T-helper 17 cell (primary cell): ENCODE measurements around the gene SLC38A2. TPM values are rescaled to one million over a fixed set of nuclear protein-coding genes. Genes with fewer than 3 reads are reported as not detected.

Experiments
- ATAC-seq: fragments of 150-1000 bp; cut with Tn5 transposase; 2 replicates; pipeline ENCODE4 v1.10.0; 2021; ENCODE audit warnings: mild to moderate bottlenecking, moderate library complexity
- DNase-seq, 3 donors: peaks; one replicate each; pipeline versions ENCODE4 v3.0.0 to v3.0.0-alpha.2; 2020 to 2021
- H3K9me3 ChIP-seq: one replicate; pipeline ENCODE4 v1.7.0; 2013; ENCODE audit warnings: low read length, mild to moderate bottlenecking; ENCODE audit not compliant: control insufficient read depth, poor library complexity, severe bottlenecking
- H3K27ac Mint-ChIP-seq: one replicate; pipeline ENCODE4 v1.8.0; 2022; ENCODE audit warnings: mild to moderate bottlenecking, moderate library complexity, mixed read lengths
- H3K27me3 Mint-ChIP-seq: one replicate; pipeline ENCODE4 v1.8.0; 2022; ENCODE audit warnings: mixed read lengths
- H3K36me3 Mint-ChIP-seq: one replicate; pipeline ENCODE4 v1.8.0; 2022; ENCODE audit warnings: low read depth, mixed read lengths
- H3K4me1 Mint-ChIP-seq: one replicate; pipeline ENCODE4 v1.8.0; 2022; ENCODE audit warnings: mild to moderate bottlenecking, mixed read lengths
- H3K4me3 Mint-ChIP-seq: one replicate; pipeline ENCODE4 v1.8.0; 2022; ENCODE audit warnings: mild to moderate bottlenecking, moderate library complexity, mixed read lengths
- total RNA-seq, 4 donors: library from RNA in 2 of 4; stranded (reverse) in 2 of 4; gene quantifications; one replicate each; pipeline ENCODE4 v1.2.3 and lab custom pipeline; 2022 to 2026

Gene SLC38A2
- total RNA-seq, 2 donors from 2014 or later = 124 to 173 TPM

GRCh38 chr12:46388427-46389021 is 16.0 kb upstream of the SLC38A2 start:
- H3K4me1 Mint-ChIP-seq = peaks cover 14% of the 10 kb centered on the region
- H3K36me3 Mint-ChIP-seq = no peaks in the 10 kb centered on the region
- H3K27ac Mint-ChIP-seq = no peak overlapping the region
- no peak for ATAC-seq
- H3K9me3 ChIP-seq = no peaks in the 10 kb centered on the region
- no peaks in the 10 kb centered on the region for H3K27me3 Mint-ChIP-seq
- H3K4me3 Mint-ChIP-seq = no peak overlapping the region
- DNase-seq = no peak

- no peaks in the 10 kb centered on the region for H3K27me3 Mint-ChIP-seq
- ATAC-seq (no peak), DNase-seq (no peak)
- no peak overlapping the region for H3K27ac Mint-ChIP-seq
- no peaks in the 10 kb centered on the region for H3K9me3 ChIP-seq
- H3K4me3 Mint-ChIP-seq = no peak overlapping the region
- no peaks in the 10 kb centered on the region for H3K36me3 Mint-ChIP-seq
- H3K4me1 Mint-ChIP-seq = peaks cover 16% of the 10 kb centered on the region
These were observed 15.1 kb upstream of the SLC38A2 start for GRCh38 chr12:46387670-46388069.

- DNase-seq (no peak), ATAC-seq (no peak)
- Mint-ChIP-seq H3K4me1 (peaks cover 16% of the 10 kb centered on the region), H3K27me3 (no peaks in the 10 kb centered on the region), H3K27ac (no peak overlapping the region), H3K4me3 (no peak overlapping the region), H3K36me3 (no peaks in the 10 kb centered on the region)
- no peaks in the 10 kb centered on the region for H3K9me3 ChIP-seq
These were observed 14.5 kb upstream of the SLC38A2 start for GRCh38 chr12:46386877-46387629.

- Mint-ChIP-seq H3K36me3 (no peaks in the 10 kb centered on the region), H3K4me1 (peaks cover 16% of the 10 kb centered on the region), H3K4me3 (no peak overlapping the region), H3K27me3 (no peaks in the 10 kb centered on the region), H3K27ac (no peak overlapping the region)
- H3K9me3 ChIP-seq = no peaks in the 10 kb centered on the region
- no peak for DNase-seq
- no peak for ATAC-seq
These were observed 13.8 kb upstream of the SLC38A2 start for GRCh38 chr12:46386360-46386867.

- H3K9me3 ChIP-seq = no peaks in the 10 kb centered on the region
- no peak for ATAC-seq
- Mint-ChIP-seq H3K36me3 (no peaks in the 10 kb centered on the region), H3K27ac (no peak overlapping the region), H3K4me3 (no peak overlapping the region), H3K27me3 (no peaks in the 10 kb centered on the region), H3K4me1 (peaks cover 14% of the 10 kb centered on the region)
- no peak for DNase-seq
These were observed 12.9 kb upstream of the SLC38A2 start for GRCh38 chr12:46385438-46385837.

- H3K4me1 Mint-ChIP-seq = peaks cover 14% of the 10 kb centered on the region
- DNase-seq (no peak), ATAC-seq (no peak)
- no peaks in the 10 kb centered on the region for H3K36me3 Mint-ChIP-seq
- peak overlapping the region; percentile 91 for H3K4me3 Mint-ChIP-seq
- peak overlapping the region; percentile 93 for H3K27ac Mint-ChIP-seq
- no peaks in the 10 kb centered on the region for H3K27me3 Mint-ChIP-seq
- H3K9me3 ChIP-seq = no peaks in the 10 kb centered on the region
These were observed 12.1 kb upstream of the SLC38A2 start for GRCh38 chr12:46384451-46385309.

GRCh38 chr12:46383654-46384450 is 11.3 kb upstream of the SLC38A2 start:
- no peaks in the 10 kb centered on the region for H3K27me3 Mint-ChIP-seq
- H3K4me3 Mint-ChIP-seq = peak overlapping the region; percentile 91
- H3K9me3 ChIP-seq = no peaks in the 10 kb centered on the region
- peaks cover 14% of the 10 kb centered on the region for H3K4me1 Mint-ChIP-seq
- H3K27ac Mint-ChIP-seq = peak overlapping the region; percentile 93
- ATAC-seq = peak; percentile 75
- DNase-seq = peak; percentile 49 to 67 (median 56)
- H3K36me3 Mint-ChIP-seq = no peaks in the 10 kb centered on the region

GRCh38 chr12:46382964-46383653 is 10.5 kb upstream of the SLC38A2 start:
- H3K9me3 ChIP-seq = no peaks in the 10 kb centered on the region
- H3K27me3 Mint-ChIP-seq = no peaks in the 10 kb centered on the region
- no peaks in the 10 kb centered on the region for H3K36me3 Mint-ChIP-seq
- peak overlapping the region; percentile 91 for H3K4me3 Mint-ChIP-seq
- DNase-seq (peak; percentile 76 to 91 (median 90)), ATAC-seq (peak; percentile 86)
- H3K4me1 Mint-ChIP-seq = peaks cover 14% of the 10 kb centered on the region
- peak overlapping the region; percentile 93 for H3K27ac Mint-ChIP-seq

GRCh38 chr12:46382408-46382963 is 9.9 kb upstream of the SLC38A2 start:
- H3K4me3 Mint-ChIP-seq = peak overlapping the region; percentile 91
- ATAC-seq (no peak), DNase-seq (no peak)
- H3K9me3 ChIP-seq = no peaks in the 10 kb centered on the region
- H3K4me1 Mint-ChIP-seq = peaks cover 14% of the 10 kb centered on the region
- no peaks in the 10 kb centered on the region for H3K36me3 Mint-ChIP-seq
- H3K27me3 Mint-ChIP-seq = no peaks in the 10 kb centered on the region
- H3K27ac Mint-ChIP-seq = peak overlapping the region; percentile 93

- Mint-ChIP-seq H3K36me3 (no peaks in the 10 kb centered on the region), H3K27ac (no peak overlapping the region), H3K4me3 (no peak overlapping the region), H3K27me3 (no peaks in the 10 kb centered on the region), H3K4me1 (peaks cover 12% of the 10 kb centered on the region)
- DNase-seq (no peak), ATAC-seq (no peak)
- no peaks in the 10 kb centered on the region for H3K9me3 ChIP-seq
These were observed 8.3 kb upstream of the SLC38A2 start for GRCh38 chr12:46380881-46381280.

GRCh38 chr12:46380022-46380796 is 7.6 kb upstream of the SLC38A2 start:
- Mint-ChIP-seq H3K27me3 (no peaks in the 10 kb centered on the region), H3K4me3 (no peak overlapping the region), H3K4me1 (peaks cover 12% of the 10 kb centered on the region), H3K27ac (no peak overlapping the region), H3K36me3 (no peaks in the 10 kb centered on the region)
- no peak for DNase-seq
- no peaks in the 10 kb centered on the region for H3K9me3 ChIP-seq
- ATAC-seq = no peak
